ENCODE measurements around the gene SMIM7. TPM values are rescaled to one million over a fixed set of nuclear protein-coding genes. Genes with fewer than 3 reads are reported as not detected.
"Not testable (repeated sequence)": the region's sequence is repeated elsewhere in the genome, so short reads cannot be mapped to it uniquely, and the experiment has no call there.

Gene SMIM7
- total and polyA plus RNA-seq, 7 donors, result 16.1 to 76.9 (median 50.0) TPM

GRCh38 chr19:16654140-16654539, 5.8 kb downstream of the SMIM7 start:
- Histone ChIP-seq H3K27me3 (ENCODE audit: insufficient read depth in 3 of 3, low read length in 2 of 3) (no peaks in the 10 kb centered on the region), H3K36me3 (ENCODE audit: insufficient read depth in 1 of 2, low read depth in 1 of 2) (peaks cover 3 to 83% of the 10 kb centered on the region in 2 donors), H3K4me1 (peaks cover 36% of the 10 kb centered on the region), H3K27ac (no peak overlapping the region), H3K9me3 (no peaks in the 10 kb centered on the region), H3K4me3 (no peak overlapping the region)
- 85 to 93% (median 86%) methylated on average over 3 of the region's 3 CpGs for WGBS, 3 donors
- TF ChIP-seq CTCF (IDR thresholded peaks at IDR 0.05), result no peak
- DNase-seq (no peak), ATAC-seq (peak in 2 of 4 donors; percentile 30 to 35)
- intact Hi-C loops (cut with DNase I), result no loop called here

DNA sequence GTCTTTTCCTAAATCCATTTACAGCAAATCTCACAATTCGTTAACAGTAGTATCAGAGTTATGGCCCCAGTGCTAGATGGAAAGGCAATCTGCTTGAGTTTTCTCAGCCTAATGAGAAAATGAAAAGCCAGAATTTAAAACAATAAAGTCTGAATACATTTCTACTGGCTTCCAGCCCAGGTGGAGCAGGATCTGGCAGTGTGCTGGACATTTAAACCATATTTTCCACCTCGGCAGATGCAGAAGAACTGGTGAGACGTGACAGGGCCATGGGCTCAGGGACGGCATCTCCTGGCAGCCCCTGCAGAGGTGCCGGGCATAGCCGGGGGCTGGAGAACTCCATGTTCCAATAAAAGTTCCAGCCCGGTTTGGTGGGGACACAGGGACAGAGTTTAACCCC, 7.1 kb downstream of the SMIM7 start:
- 25 to 39% (median 36%) methylated on average over 7 of the region's 7 CpGs for WGBS, 3 donors
- Histone ChIP-seq H3K27me3 (ENCODE audit: insufficient read depth in 3 of 3, low read length in 2 of 3) (no peaks in the 10 kb centered on the region), H3K36me3 (ENCODE audit: insufficient read depth in 1 of 2, low read depth in 1 of 2) (peaks cover 3 to 84% of the 10 kb centered on the region in 2 donors), H3K4me3 (no peak overlapping the region), H3K27ac (no peak overlapping the region), H3K9me3 (no peaks in the 10 kb centered on the region), H3K4me1 (peaks cover 23% of the 10 kb centered on the region)
- ATAC-seq, result no peak
- no peak for DNase-seq
- intact Hi-C loops (cut with DNase I), result no loop called here
- TF ChIP-seq CTCF (IDR thresholded peaks at IDR 0.05), result no peak

GRCh38 chr19:16651421-16652188, 8.3 kb downstream of the SMIM7 start:
- intact Hi-C loops (cut with DNase I); DNase-seq; ATAC-seq; H3K9me3 ChIP-seq; H3K4me3 ChIP-seq; H3K27me3 ChIP-seq (ENCODE audit: insufficient read depth in 3 of 3, low read length in 2 of 3): not testable (repeated sequence)
- Histone ChIP-seq H3K27ac (peak overlapping the region; percentile 78), H3K4me1 (peaks cover 21% of the 10 kb centered on the region), H3K36me3 (ENCODE audit: insufficient read depth in 1 of 2, low read depth in 1 of 2) (peaks cover 3 to 84% of the 10 kb centered on the region in 2 donors)
- 82 to 93% (median 84%) methylated on average over 8 of the region's 8 CpGs for WGBS, 3 donors

DNA sequence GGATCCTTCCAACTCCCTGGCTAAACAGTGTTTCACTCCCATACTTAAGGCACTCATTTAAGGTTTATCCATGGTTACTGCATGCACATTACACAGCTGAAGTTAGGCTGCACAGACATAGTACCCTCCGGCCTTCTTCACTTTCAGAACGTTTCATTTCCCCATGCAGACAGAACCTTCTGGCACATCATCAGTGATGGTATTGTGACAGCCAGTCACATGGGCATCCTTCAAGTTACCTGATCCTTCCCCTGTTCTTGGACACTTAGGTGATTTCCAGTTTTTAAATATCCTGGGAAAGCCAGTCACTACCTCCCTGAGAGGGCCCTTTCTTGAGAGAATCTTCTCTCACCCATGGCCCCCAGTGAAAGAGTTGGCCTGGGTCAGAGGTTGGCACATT, 9.1 kb downstream of the SMIM7 start:
- no peak overlapping the region for H3K4me3 ChIP-seq
- DNase-seq, result no peak
- ATAC-seq, result peak; percentile 76 to 85 (median 81)
- no peak for TF ChIP-seq CTCF (IDR thresholded peaks at IDR 0.05)
- peak overlapping the region; percentile 78 for H3K27ac ChIP-seq
- intact Hi-C loops (cut with DNase I), result no loop called here
- no peaks in the 10 kb centered on the region for H3K9me3 ChIP-seq
- peaks cover 21% of the 10 kb centered on the region for H3K4me1 ChIP-seq
- H3K27me3 ChIP-seq (ENCODE audit: insufficient read depth in 3 of 3, low read length in 2 of 3), result no peaks in the 10 kb centered on the region
- 19 to 55% (median 22%) methylated on average over 2 of the region's 2 CpGs for WGBS, 3 donors
- H3K36me3 ChIP-seq (ENCODE audit: insufficient read depth in 1 of 2, low read depth in 1 of 2), result peaks cover 3 to 84% of the 10 kb centered on the region in 2 donors

GRCh38 chr19:16649734-16650133, 10.2 kb downstream of the SMIM7 start:
- H3K27ac ChIP-seq, result peak overlapping the region; percentile 78
- DNase-seq (peak in 1 of 2 donors; percentile 33), ATAC-seq (peak; percentile 46 to 75 (median 64))
- peaks cover 3 to 84% of the 10 kb centered on the region in 2 donors for H3K36me3 ChIP-seq (ENCODE audit: insufficient read depth in 1 of 2, low read depth in 1 of 2)
- no peak overlapping the region for H3K4me3 ChIP-seq
- 35 to 43% (median 39%) methylated on average over 9 of the region's 9 CpGs for WGBS, 3 donors
- peaks cover 30% of the 10 kb centered on the region for H3K4me1 ChIP-seq
- intact Hi-C loops (cut with DNase I), result no loop called here
- H3K27me3 ChIP-seq (ENCODE audit: insufficient read depth in 3 of 3, low read length in 2 of 3), result no peaks in the 10 kb centered on the region
- H3K9me3 ChIP-seq, result no peaks in the 10 kb centered on the region
- TF ChIP-seq CTCF (IDR thresholded peaks at IDR 0.05), result no peak

All from psoas muscle (tissue), 8 donors.